ENCODE results near the gene PAAF1. TPM values are rescaled to one million over a fixed set of nuclear protein-coding genes. Genes with fewer than 3 reads are reported as not detected.
A peak's percentile ranks its signal among the peaks of the same experiment; 100 is the strongest.

PAAF1 gene
- polyA plus RNA-seq, 2 of the 4 experiments (the other 2 are of a cell fraction), result 16.6 to 25.1 TPM

GRCh38 chr11:73956876-73957653, 80.3 kb downstream of the PAAF1 start:
- TF ChIP-seq HDAC2 (IDR thresholded peaks at IDR 0.05), result no peak
- TF ChIP-seq SREBF2 (IDR thresholded peaks at IDR 0.05), result no peak
- no peak for TF ChIP-seq FOSL2 (IDR thresholded peaks at IDR 0.05)
- TF ChIP-seq FOSL2 (CRISPR knock-in tag; IDR thresholded peaks at IDR 0.05), result no peak
- TF ChIP-seq NFE2L2 (conservative IDR thresholded peaks at IDR 0.05; ENCODE audit: low read length), result no peak
- no peak for TF ChIP-seq SMC3 (IDR thresholded peaks at IDR 0.05)
- no peak for TF ChIP-seq HEYL (CRISPR knock-in tag; IDR thresholded peaks at IDR 0.05)
- no peak for TF ChIP-seq NR3C1 (IDR thresholded peaks at IDR 0.05)
- TF ChIP-seq PHF8 (IDR thresholded peaks at IDR 0.05; ENCODE audit: borderline replicate concordance, low read depth), result no peak
- TF ChIP-seq RARB (CRISPR knock-in tag; IDR thresholded peaks at IDR 0.05), result no peak
- TF ChIP-seq ZFP36 (IDR thresholded peaks at IDR 0.05; ENCODE audit: borderline replicate concordance, partially characterized antibody), result no peak
- TF ChIP-seq ATOH8 (CRISPR knock-in tag; IDR thresholded peaks at IDR 0.05; ENCODE audit: low read depth), result no peak
- no peak for TF ChIP-seq KDM5A (IDR thresholded peaks at IDR 0.05)
- TF ChIP-seq ELK1 (IDR thresholded peaks at IDR 0.05; ENCODE audit: low read depth, low read length), result no peak
- no peak for TF ChIP-seq HOXB5 (CRISPR knock-in tag; IDR thresholded peaks at IDR 0.05)
- TF ChIP-seq MAX (IDR thresholded peaks at IDR 0.05), result no peak
- TF ChIP-seq ZSCAN20 (CRISPR knock-in tag; IDR thresholded peaks at IDR 0.05), result no peak
- no peak for TF ChIP-seq TFCP2L1 (CRISPR knock-in tag; IDR thresholded peaks at IDR 0.05)
- no peak for TF ChIP-seq HOXB13 (CRISPR knock-in tag; IDR thresholded peaks at IDR 0.05; ENCODE audit: low read depth)
- no peak for TF ChIP-seq MAZ (IDR thresholded peaks at IDR 0.05; ENCODE audit: borderline replicate concordance, low read depth, low read length)
- POLR2A ChIA-PET, result interaction anchor here (1.1 kb wide), 1 partner anchor 169 kb away, joined by 4 read pairs; no protein-coding TSS in a partner anchor
- Histone ChIP-seq H3K27ac (peak overlapping the region; percentile 32 to 70; a peak in 4 of 6 replicates), H3K4me2 (peak overlapping the region; percentile 62; the same call in 2 of the 3 replicates), H3K4me3 (no peak overlapping the region), H3K9me3 (no peaks in the 10 kb centered on the region; the same call in 2 of the 3 replicates), H3K4me1 (peaks cover 19% of the 10 kb centered on the region)
- FAIRE-seq, result no peak
- 84% methylated on average over 29 of the region's 29 CpGs for WGBS (ENCODE audit: missing lambda C conversion rate)
- CTCF ChIA-PET, result interaction anchor here (0.6 to 1.6 kb wide), 6 partner anchors 10 to 614 kb away, joined by 3 to 4 read pairs (median 3); no protein-coding TSS in a partner anchor
- DNase-seq (ENCODE audit: low read depth in 1 of 2, low spot score in 1 of 2), result no peak
- no peak; a peak in 1 of 6 replicates for ATAC-seq

DNA sequence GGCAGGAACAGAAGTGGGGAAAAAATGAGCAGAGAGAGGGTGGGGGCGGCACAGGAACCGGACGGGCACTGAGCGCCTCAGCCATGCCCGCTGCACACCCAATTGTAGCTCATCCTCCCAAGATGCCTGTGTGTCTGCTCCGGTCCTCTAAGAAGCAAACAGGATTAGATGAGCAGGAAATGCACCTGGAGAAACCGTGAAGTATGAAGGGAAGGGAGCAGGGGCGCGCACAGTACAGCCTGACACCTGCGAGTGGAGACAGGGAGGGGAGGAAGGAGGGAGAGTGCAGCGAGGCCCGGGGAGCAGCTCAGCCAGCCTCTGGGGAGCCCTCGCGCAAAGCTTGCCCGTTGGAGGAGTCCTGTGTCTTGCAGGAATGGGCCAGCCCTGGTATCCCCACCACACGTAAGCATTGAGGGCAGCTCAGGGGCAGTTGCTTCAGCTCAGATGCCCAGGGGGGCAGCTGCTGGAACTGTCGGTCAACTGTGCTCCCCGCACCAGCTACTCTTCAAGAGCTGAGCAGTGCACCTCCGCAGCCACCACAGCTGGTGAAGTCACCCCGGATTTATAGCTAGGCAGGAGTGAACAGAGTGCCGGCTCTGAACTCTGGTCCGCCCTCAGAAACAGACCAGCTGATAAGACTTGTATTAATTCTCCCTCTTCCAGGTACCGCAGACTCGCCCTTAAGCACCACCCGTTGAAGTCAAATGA, 81.0 kb downstream of the PAAF1 start:
- POLR2A ChIA-PET, result no interaction called here
- no peak overlapping the region for H3K4me2 ChIP-seq
- peak overlapping the region in 1 of 2 experiments; percentile 70; a peak in 2 of 6 replicates for H3K27ac ChIP-seq
- H3K9me3 ChIP-seq, result no peaks in the 10 kb centered on the region; the same call in 2 of the 3 replicates
- FAIRE-seq, result no peak
- WGBS (ENCODE audit: missing lambda C conversion rate), result 91% methylated on average over 24 of the region's 25 CpGs
- H3K4me3 ChIP-seq, result no peak overlapping the region
- no peak for TF ChIP-seq NFE2L2 (conservative IDR thresholded peaks at IDR 0.05; ENCODE audit: low read length)
- TF ChIP-seq MAFK (IDR thresholded peaks at IDR 0.05; ENCODE audit: partially characterized antibody), result no peak
- no peak for TF ChIP-seq CHD2 (IDR thresholded peaks at IDR 0.05; ENCODE audit: low read length, partially characterized antibody)
- no peak for TF ChIP-seq SREBF2 (IDR thresholded peaks at IDR 0.05)
- TF ChIP-seq PHF8 (IDR thresholded peaks at IDR 0.05; ENCODE audit: borderline replicate concordance, low read depth), result no peak
- no peak for DNase-seq (ENCODE audit: low read depth in 1 of 2, low spot score in 1 of 2)
- peak in 1 of 2 experiments; percentile 35; a peak in 1 of 6 replicates for ATAC-seq
- CTCF ChIA-PET, result interaction anchor here (0.6 to 1.6 kb wide), 5 partner anchors 12 to 613 kb away, joined by 3 to 4 read pairs (median 3); no protein-coding TSS in a partner anchor
- H3K4me1 ChIP-seq, result peaks cover 18% of the 10 kb centered on the region

All from A549 (cell line).